Mucosa of gallbladder (tissue), 1 donor: Measurements from ENCODE around the gene TSPAN1. TPM values are rescaled to one million over a fixed set of nuclear protein-coding genes. Genes with fewer than 3 reads are reported as not detected.

Experiments used
- DNase-seq: peaks from one replicate; pipeline ENCODE4 v3.0.0-alpha.2; 2020; ENCODE audit warnings: low spot score
- total RNA-seq: library from RNA; stranded (reverse); gene quantifications from one replicate; pipeline ENCODE4 v1.2.1, GENCODE V29; 2021
- donor health status: DM: no; HTN: no; CAD: no.

Gene TSPAN1
- total RNA-seq, 1 donor from 2014 or later = 137 TPM

DNA sequence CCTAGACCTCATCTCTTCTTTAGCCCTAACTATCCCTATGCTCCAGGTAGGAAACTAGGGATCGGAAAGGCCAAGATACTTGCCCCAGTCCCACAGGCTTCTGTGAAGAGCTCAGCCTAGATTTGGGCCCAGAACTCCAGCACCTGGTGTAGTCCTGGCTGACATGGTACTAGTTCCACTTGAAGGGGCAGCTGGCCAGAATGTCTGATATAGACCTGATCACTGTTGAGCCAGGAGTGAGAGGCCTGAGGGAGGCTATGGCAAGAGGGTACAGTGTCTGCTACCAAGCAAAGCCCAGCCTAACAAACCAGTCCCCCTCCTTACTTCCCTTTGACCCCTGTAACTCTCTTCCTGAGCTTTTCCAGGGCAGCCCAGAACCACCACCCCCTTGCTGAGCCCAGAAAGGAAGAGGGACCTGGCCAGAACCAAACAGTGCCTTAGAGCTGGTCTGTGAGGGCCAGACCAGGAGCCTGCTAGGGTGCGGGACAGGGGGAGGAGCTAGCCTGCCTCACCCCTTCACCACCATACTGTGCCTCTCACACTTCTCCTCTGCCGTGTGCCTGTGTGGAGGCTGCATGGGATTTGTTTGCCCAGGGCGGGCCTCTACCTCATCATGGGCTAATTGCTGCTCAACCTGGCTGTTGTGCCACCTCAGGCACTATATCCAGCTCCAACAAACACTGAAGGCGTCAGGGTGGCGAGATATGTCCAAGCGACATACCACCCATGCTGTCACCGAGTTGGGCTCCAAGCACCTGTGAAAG lies 12.4 kb downstream of the TSPAN1 start:
- DNase-seq = no peak

- DNase-seq = no peak
These were observed 13.6 kb downstream of the TSPAN1 start for GRCh38 chr1:46188295-46189030.

DNA sequence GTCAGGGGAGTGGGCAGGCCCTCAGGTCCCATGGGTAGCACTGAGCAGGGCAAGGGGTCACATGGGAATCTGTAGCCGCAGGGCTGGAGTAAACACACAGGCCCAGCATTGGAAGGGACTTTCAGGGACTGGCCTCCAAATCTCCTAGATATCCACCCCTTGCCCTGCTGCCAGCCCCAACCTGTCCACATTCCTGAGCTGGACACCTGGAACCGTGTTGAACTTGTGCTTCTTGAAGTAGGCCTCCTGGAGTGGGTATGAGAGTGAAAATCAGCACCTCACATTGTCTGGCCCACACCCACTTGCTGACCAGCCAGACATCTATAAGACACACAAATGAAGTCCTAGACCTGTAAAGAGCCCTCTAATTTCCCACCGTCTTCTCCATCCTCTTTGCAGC lies 15.7 kb downstream of the TSPAN1 start:
- DNase-seq = no peak

DNA sequence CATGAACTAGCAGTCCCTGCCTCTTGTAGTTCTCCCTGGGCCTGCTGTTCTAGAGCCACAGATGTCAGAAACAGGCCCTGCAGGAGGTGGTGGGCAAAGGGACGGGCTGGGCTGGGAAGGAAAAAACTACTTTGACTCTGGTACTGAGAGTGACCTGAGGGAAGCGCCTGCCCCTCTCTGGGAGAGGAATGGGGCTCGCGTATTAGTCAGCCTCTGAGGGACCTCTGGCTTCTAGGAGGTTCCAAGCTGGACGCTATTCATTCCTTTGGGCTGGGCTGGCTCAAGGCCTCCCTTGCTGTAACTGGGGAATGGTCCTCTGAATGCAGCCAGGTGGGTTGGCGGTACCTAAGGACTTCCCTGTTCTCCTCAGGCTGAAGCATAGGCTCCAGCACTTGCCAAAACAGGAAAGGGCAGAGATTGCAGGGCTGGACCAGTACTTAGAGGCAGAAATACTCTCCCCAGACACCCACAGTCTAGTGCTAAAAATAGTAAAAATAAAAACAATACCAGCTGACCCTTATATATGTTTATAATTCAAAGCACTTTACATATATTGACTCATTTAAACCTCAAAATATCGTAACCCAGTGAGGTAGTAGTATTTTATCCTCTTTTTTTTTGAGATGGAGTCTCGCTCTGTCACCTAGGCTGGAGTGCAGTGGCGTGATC lies 16.3 kb downstream of the TSPAN1 start:
- DNase-seq = no peak

- no peak for DNase-seq
These were observed 17.3 kb downstream of the TSPAN1 start for GRCh38 chr1:46192171-46192570.

GRCh38 chr1:46193285-46193684 lies 18.4 kb downstream of the TSPAN1 start:
- no peak for DNase-seq

- no peak for DNase-seq
These were observed 19.2 kb downstream of the TSPAN1 start for GRCh38 chr1:46193984-46194570.

DNA sequence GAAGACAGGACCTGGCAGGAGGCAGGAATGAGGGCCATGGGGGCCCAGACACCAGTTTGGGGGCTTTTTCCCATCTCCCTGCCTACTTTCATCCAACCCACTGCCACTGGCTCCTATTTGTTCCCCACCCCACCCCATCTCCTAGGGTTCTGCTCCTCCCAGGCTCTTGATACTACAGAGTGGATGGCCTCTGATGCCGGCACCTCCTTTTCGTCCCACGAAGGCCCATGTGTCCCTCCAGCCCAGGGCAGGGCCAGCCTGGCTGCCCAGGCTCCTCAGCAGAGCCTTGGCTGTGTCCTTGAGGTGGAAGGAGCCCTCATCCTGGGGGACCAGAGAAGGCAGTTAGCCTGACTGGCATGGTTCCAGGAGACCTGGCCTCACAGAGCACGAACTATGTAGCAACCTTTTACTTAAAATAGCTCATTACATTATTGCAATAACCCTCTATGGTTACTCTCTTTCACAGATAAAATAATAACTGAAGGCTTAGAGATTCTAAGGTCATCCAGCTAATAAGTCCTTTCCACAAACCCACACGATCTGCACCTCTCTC lies 19.8 kb downstream of the TSPAN1 start:
- no peak for DNase-seq

DNA sequence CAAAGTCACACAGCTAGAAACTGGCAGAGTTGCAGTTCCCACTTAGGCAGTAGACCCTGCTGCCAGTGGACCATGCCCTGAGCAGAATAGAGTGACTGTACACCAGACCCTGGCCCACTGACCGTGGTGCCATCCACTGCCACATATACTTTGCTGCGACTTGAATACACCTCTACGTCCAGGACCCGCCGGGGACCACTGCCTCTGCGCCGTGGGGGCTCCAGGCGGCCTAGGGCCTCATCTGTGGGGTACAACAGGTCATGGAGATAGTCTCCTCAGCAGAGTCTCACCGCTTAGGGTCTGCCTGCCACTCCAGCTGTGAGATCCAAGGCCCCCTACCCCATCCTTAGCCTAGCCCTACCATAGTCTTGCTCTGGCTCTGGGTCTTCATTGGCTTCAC lies 21.7 kb downstream of the TSPAN1 start:
- DNase-seq = no peak

DNA sequence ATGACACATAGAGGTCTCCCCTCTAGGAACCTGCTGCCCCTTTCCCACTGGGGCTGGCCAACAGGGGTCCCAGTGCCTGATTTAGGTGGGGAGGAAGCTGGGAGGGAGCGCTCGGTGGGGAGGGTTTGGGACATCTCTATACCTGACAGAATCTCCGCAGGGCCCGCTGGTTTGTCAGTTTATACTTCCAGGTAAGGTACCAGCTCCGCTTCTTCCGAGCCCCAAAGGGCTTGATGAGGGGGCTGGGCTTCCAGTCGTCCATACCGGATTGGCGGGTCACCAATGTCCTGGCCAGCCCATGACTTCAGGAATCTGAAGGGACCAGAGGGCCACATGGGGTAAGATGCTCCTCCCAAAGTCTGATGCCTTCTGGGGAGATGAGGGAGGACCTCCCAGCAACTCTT lies 22.7 kb downstream of the TSPAN1 start:
- no peak for DNase-seq

DNA sequence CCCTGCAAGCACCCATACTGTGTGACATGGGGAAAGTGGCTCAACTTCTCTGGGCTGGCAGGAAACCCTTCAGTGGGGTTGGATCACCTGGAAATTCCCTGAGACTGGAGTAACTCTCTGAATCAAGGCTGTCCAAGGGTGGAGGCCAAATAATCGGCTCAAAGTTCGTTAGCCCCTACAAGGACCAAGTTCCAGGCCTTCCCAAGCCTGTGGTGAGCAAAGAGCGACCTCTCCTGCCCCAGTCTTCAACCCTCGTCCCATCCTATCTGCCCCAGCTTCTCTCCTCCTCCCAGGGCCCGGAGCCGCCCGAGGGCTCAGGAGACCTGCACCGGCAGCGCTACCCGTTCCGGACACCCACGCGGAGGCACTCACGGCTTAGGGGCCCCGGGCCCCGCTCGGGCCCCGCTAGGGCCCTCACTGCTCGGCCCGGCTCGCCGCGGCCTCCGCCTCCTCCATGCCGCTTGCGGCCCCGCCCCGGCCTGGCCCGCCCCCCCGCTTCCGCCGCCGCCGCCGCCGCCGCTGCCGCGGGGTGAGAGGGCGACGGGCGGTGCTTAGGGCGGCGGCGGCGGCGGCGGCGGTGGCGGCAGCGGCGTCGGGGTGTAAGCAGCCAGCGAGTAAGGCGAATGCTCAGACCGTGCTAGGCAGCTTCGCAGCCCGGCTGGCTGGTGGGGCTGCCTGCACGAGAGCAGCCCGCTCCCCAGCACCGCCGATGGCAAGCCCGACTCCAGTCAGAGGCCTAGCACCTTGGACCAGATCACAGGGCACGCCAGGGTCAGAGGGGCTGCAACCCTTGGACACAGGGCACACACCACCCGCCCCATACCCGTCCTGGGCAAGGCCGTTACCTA lies 23.3 kb downstream of the TSPAN1 start, which contains the start of gene POMGNT1:
Gene POMGNT1 (minus strand): TSS at position 471 of the 848 bp plus-strand sequence. CDS start 613 bp downstream, outside the sequence.
- peak; percentile 42 for DNase-seq

GRCh38 chr1:46199233-46199749 lies 24.4 kb downstream of the TSPAN1 start:
- no peak for DNase-seq

DNA sequence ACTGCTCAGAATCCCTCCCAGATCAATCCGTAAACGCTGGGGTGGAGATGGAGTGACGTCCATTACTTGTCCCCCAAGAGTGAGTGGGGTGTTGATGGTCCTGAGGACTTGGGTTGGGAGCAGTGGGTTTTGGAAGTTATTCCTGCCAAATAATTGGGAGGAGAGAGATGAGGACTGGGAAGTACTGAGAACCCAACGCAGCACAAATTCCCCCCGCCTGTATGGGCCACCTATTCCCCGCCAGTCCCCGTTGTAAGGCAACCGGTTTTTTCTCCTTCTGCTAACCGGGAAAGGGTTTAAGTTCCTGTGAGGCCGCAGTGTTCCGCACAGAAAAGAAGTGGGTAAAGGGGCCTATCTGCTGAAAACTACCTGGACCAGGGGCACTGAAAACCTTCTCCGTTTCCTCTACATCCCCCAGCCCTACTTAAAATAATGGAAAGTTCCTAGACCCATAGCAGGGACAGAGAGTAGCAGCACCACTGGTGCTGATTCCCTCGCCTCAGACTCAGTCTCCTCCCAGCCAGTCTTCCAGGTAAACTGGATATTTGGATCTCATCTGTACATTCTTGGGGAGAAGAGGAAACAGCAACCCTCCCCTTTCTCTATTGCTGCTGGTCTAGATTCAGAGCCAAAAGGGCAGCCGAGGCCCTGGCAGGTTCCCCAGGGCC lies 29.0 kb downstream of the TSPAN1 start:
- DNase-seq = no peak

DNA sequence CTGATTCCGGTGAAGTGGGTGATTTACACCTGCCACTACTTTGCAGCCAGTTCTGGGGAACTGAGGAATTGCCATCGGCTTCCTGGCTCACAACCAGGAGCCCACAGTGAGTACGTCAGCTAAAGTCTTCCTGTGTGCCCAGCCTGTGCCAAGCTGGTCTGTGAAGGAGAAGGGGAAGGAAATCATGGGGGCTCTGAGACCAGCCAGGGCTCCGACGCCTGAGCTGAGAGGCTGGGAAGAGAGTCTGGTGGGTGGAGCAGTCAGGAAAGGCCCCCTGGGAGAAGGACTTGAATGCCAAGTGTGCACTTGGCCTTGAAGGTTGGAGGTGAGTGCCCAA lies 29.5 kb downstream of the TSPAN1 start:
- DNase-seq = no peak

DNA sequence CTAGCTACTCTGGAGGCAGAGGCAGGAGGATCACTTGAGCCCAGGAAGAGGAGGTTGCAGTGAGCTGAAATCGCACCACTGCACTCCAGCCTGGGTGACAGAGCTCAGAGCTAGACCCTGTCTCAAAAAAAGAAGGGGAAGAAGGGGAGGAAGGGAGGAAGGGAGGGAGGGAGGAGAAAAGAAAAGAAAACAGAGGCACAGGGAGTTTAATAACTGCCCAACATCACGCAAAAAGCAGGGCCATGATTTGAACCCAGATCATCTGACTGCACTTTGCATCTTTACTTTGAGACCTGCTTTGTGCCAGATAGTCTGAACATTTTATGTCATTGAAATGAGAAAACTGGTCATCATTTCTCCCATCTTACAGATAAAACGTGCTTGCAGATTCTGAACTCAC lies 30.3 kb downstream of the TSPAN1 start:
- no peak for DNase-seq

GRCh38 chr1:46205791-46206190 lies 30.9 kb downstream of the TSPAN1 start:
- DNase-seq = no peak

DNA sequence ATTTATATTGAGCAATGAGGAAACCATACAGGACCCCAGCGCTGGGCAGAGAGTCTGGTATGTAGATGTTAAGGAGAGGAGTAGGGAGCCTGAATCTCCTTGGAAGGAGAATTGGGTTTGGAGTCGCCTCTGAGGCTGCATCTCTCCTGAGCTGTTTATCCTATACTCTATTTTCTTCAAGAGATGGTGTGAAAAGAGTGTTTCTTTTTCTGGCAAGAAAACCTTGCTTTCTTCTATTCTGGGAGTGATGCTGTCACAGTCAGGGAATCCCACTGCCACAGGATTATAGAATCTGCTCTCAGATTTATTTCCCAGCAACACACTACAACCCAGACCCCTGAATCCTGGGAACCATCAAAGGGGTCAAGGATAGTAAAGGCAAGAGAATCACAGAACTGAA lies 31.5 kb downstream of the TSPAN1 start:
- no peak for DNase-seq

DNA sequence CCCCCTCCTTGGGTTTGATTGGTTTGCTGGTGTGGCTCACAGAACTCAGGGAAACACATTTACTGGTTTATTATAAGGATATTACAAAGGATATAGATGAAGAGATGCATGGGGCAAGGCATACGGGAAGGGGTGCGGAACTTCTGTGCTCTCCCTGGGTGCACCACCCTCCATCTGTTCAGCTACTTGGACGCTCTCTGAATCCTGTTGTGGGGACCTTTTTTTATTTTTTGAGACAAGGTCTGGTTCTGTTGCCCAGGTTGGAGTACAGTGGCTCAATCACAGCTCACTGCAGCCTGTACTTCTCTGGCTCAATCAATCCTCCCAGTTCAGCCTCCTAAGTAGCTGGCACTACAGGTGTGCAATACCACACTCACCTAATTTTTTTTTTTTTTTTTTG lies 35.7 kb downstream of the TSPAN1 start:
- no peak for DNase-seq

- no peak for DNase-seq
These were observed 36.2 kb downstream of the TSPAN1 start for GRCh38 chr1:46211051-46211450.

GRCh38 chr1:46215504-46215903 lies 40.6 kb downstream of the TSPAN1 start:
- DNase-seq = no peak
